Immature natural killer cell (primary cell): ENCODE results near the gene SLC25A29. TPM values are rescaled to one million over a fixed set of nuclear protein-coding genes. Genes with fewer than 3 reads are reported as not detected.
"Not testable (repeated sequence)": the region's sequence is repeated elsewhere in the genome, so short reads cannot be mapped to it uniquely, and the experiment has no call there.

Experiments
- DNase-seq, 3 donors: peaks; one replicate each; pipeline ENCODE4 v3.0.0; 2022; ENCODE audit warnings: mixed read lengths in 1 of 3
- H3K27ac Mint-ChIP-seq, 6 donors: one replicate each; pipeline ENCODE4 v1.8.0; 2020; ENCODE audit warnings: mixed read lengths in 6 of 6, mild to moderate bottlenecking in 5 of 6, inconsistent platforms in 4 of 6, moderate library complexity in 3 of 6
- H3K27me3 Mint-ChIP-seq, 3 donors: one replicate each; pipeline ENCODE4 v1.8.0; 2020 to 2021; ENCODE audit warnings: low read depth in 3 of 3, mild to moderate bottlenecking in 3 of 3, mixed read lengths in 3 of 3, moderate library complexity in 3 of 3, inconsistent platforms in 1 of 3
- H3K36me3 Mint-ChIP-seq, 3 donors: one replicate each; pipeline ENCODE4 v1.8.0; 2020; ENCODE audit warnings: mixed read lengths in 3 of 3, inconsistent platforms in 2 of 3, mild to moderate bottlenecking in 2 of 3
- H3K4me1 Mint-ChIP-seq, 2 donors: one replicate each; pipeline ENCODE4 v1.8.0; 2020; ENCODE audit warnings: inconsistent platforms in 2 of 2, mild to moderate bottlenecking in 2 of 2, mixed read lengths in 2 of 2, moderate library complexity in 1 of 2
- H3K4me3 Mint-ChIP-seq, 5 donors: one replicate each; pipeline ENCODE4 v1.8.0; 2020; ENCODE audit warnings: mild to moderate bottlenecking in 5 of 5, mixed read lengths in 5 of 5, inconsistent platforms in 3 of 5, moderate library complexity in 3 of 5
- H3K9me3 Mint-ChIP-seq, 6 donors: one replicate each; pipeline ENCODE4 v1.8.0; 2020; ENCODE audit warnings: mild to moderate bottlenecking in 6 of 6, mixed read lengths in 6 of 6, inconsistent platforms in 4 of 6, moderate library complexity in 3 of 6
- polyA plus RNA-seq, 3 donors: library from polyadenylated mRNA; unstranded; fragments of 300-500 nt; fragmentation: Illumina TruSeq; gene quantifications; one replicate each; pipeline ENCODE4 v1.2.3, GENCODE V29; 2021

Gene SLC25A29
- polyA plus RNA-seq, 3 donors from 2014 or later = 4.2 to 5.6 (median 4.6) TPM

DNA sequence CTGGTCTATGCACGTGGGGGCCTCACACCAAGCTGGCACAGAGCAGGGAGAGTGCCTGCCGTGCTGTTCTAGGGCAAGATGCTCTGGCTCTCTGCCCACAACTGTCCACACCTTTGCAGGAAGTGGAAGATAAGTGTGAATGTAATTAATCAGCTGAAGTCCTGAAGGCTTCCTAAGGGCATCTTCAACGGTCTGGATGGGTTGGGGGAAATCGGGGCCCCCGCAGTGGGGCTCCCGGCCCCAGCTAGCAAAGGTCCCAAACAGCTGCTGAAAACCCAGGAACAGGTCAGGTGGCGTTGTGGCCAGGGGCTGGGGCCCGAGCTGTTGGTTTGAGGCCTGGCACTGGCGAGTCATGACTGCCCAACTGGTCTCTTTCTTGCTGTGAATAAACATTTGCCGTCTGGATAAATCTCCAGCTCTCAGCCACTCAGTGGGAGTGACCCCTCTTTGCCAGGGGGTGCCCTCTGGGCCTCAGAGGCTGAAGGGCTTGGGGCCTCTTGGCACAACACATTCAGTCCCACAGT is 6.7 kb upstream of the SLC25A29 start:
- H3K36me3 Mint-ChIP-seq = no peaks in the 10 kb centered on the region
- H3K27ac Mint-ChIP-seq = peak overlapping the region in 4 of 6 donors; percentile 42 to 76 (median 54)
- peaks cover 0 to 3% (median 1%) of the 10 kb centered on the region in 3 donors for H3K27me3 Mint-ChIP-seq
- H3K4me1 Mint-ChIP-seq = peaks cover 9 to 23% of the 10 kb centered on the region in 2 donors
- no peaks in the 10 kb centered on the region for H3K9me3 Mint-ChIP-seq
- peak in 1 of 3 donors; percentile 14 for DNase-seq
- peak overlapping the region in 1 of 5 donors; percentile 35 for H3K4me3 Mint-ChIP-seq

DNA sequence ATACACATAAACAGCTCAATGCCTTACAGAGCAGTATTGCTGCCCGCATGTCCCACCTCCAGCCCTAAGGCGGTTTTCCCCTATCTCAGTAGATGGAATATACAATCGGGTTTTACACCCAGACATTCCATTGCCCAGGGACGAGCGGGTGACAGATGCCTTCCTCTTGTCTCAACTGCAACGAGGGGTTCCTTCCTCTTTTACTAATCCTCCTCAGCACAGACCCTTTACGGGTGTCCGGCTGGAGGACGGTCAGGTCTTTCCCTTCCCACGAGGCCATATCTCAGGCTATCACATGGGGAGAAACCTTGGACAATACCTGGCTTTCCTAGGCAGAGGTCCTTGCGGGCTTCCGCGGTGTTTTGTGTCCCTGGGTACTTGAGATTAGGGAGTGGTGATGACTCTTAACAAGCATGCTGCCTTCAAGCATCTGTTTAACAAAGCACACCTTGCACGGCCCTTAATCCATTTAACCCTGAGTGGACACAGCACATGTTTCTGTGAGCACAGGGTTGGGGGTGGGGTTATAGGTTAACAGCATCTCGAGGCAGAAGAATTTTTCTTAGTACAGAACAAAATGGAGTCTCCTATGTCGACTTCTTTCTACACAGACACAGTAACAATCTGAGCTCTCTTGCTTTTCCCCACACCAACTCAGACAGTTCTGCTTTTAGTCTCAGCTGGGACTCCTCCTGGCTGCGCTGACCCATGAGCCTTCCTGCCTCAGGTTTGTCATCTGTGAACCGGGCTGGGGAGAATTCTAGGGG is 6.0 kb upstream of the SLC25A29 start:
- peak overlapping the region in 4 of 6 donors; percentile 42 to 76 (median 54) for H3K27ac Mint-ChIP-seq
- H3K9me3 Mint-ChIP-seq, H3K27me3 Mint-ChIP-seq, DNase-seq, H3K36me3 Mint-ChIP-seq: not testable (repeated sequence)
- peaks cover 9 to 17% of the 10 kb centered on the region in 2 donors for H3K4me1 Mint-ChIP-seq
- peak overlapping the region in 1 of 5 donors; percentile 35 for H3K4me3 Mint-ChIP-seq

DNA sequence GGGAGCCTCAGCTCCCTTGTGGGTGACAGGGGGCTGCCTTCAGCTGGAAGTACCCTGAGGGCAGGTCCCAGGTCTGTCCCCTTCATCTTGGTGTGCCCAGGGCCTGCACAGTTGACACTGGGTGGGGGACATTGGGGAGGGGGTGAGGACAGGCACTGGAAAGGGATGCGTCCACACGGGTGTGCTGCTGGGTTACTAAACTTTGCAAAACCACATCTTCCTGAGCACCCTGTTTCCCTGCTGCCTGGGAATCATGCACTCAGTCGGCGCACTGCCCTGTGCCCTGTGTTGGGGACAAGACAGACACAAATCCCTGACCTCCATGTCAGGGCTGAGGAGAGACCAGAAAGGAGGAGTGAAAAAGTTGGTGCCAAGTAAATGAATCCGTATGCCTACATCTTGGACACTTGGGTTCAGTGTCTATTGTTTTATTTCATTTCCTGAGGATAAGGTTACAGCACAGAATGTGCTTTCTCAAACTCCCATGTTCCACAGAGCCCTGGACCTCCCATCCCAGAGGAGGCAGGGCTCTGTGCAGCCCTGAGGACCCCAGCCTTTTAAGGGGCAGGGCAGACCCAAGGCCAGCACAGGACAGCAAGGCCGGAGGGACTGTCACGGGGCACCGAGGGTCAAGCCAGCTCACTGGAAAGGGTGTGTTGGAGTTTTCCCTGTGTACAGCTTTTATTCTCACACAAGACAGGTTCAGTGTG is 2.9 kb upstream of the SLC25A29 start:
- H3K27ac Mint-ChIP-seq = no peak overlapping the region
- no peaks in the 10 kb centered on the region for H3K36me3 Mint-ChIP-seq
- peak overlapping the region in 1 of 5 donors; percentile 27 for H3K4me3 Mint-ChIP-seq
- no peak for DNase-seq
- peaks cover 19 to 27% of the 10 kb centered on the region in 2 donors for H3K4me1 Mint-ChIP-seq
- peaks cover 0 to 5% (median 5%) of the 10 kb centered on the region in 3 donors for H3K27me3 Mint-ChIP-seq
- H3K9me3 Mint-ChIP-seq = no peaks in the 10 kb centered on the region

DNA sequence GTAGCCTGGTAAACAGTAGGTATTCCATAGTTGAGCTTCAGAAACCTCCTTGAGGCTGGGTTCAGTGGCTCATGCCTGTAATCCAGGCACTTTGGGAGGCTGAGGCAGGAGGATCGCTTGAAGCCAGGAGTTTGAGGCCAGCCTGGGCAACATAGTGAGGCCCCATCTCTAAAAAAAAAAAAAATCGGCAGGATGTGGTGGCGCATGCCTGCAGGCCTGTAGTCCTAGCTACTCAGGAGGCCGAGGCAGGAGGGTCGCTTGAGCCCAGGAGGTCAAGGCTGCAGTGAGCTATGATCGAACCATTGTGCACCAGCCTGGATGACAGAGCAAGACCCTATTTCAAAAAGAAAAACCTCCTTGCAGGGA is 2.2 kb upstream of the SLC25A29 start:
- H3K27me3 Mint-ChIP-seq, H3K36me3 Mint-ChIP-seq, H3K9me3 Mint-ChIP-seq, DNase-seq: not testable (repeated sequence)
- H3K4me1 Mint-ChIP-seq = peaks cover 19 to 31% of the 10 kb centered on the region in 2 donors
- peak overlapping the region in 1 of 6 donors; percentile 29 for H3K27ac Mint-ChIP-seq
- H3K4me3 Mint-ChIP-seq = peak overlapping the region in 2 of 5 donors; percentile 51 to 76

DNA sequence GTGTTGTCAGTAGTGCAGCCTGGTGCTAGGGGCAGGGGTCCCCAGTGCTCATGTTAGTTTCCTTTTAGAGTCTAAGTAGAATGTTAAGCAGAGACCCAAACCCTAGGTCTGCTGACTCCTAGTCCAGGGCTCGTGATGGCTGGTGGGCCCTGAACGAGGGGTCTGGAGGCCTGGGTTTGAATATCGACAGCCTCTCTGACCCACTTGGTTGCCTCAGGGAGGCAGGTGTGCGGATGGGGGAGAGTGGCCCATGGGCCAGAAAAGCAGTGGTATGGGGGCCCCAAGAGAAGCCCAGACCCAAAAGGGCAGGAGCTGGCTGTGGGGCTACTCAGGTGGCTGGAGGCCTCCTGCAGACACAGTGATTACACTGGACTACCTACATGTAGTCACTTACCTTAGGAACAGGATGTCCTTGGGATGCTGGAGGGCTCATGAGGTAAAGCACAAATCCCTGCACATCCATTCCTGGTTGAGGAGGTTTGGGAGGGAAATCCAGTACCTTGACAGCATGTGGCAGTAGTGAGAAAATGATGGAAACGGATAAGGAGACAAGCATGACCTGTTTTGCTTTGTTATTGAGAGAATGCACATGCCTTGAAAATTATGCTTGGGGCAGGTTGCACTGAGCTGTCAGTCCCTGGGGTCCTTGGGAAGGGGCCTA is 1.7 kb upstream of the SLC25A29 start:
- Mint-ChIP-seq H3K36me3 (no peaks in the 10 kb centered on the region), H3K27me3 (peaks cover 0 to 5% (median 5%) of the 10 kb centered on the region in 3 donors), H3K9me3 (no peaks in the 10 kb centered on the region), H3K4me1 (peaks cover 17 to 33% of the 10 kb centered on the region in 2 donors), H3K4me3 (peak overlapping the region in 4 of 5 donors; percentile 73 to 83 (median 76)), H3K27ac (peak overlapping the region in 1 of 6 donors; percentile 66)
- DNase-seq = no peak

DNA sequence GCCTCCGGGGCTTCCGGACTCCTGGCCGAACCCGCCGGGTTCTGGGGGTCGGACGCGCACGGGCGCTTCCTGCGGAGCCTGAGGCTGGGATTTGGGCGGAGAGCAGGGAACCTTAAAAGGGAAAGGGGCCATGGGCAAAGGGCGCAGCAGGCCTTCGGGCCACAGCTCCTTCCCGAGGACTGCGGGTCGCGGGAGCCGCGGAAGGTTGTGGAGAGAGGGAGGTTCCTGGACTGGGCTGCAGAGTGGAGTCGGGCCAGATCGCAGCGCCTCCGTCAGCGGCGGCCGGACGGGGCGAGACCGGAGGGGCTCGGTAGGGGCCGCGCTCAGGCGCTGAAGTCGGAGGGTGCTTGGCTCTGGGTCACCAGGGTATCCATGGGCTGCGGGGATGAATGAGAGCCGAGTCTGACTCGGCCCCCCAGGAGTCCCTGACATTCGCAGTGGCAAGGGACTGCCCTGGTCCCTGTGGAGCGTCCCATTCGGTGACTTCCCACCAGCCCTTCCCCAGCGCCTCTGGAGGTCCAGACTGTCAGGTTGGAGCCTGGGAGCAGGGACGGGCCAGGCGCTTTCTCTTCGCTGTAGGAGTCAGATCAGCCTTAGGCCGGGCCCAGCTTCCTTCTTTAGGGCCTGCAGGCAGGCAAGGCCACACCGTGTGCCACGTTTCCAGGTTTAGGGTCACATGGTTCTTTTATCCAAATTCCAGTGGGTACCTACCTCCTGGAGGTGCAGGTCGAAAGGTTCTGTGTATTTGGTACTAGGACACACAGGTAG is 938 bp upstream of the SLC25A29 start:
- Mint-ChIP-seq H3K27me3 (peaks cover 2 to 5% (median 5%) of the 10 kb centered on the region in 3 donors), H3K27ac (peak overlapping the region in 2 of 6 donors; percentile 40 to 49), H3K9me3 (no peaks in the 10 kb centered on the region), H3K36me3 (no peaks in the 10 kb centered on the region), H3K4me3 (peak overlapping the region; percentile 73 to 83 (median 77)), H3K4me1 (peaks cover 10 to 26% of the 10 kb centered on the region in 2 donors)
- no peak for DNase-seq

DNA sequence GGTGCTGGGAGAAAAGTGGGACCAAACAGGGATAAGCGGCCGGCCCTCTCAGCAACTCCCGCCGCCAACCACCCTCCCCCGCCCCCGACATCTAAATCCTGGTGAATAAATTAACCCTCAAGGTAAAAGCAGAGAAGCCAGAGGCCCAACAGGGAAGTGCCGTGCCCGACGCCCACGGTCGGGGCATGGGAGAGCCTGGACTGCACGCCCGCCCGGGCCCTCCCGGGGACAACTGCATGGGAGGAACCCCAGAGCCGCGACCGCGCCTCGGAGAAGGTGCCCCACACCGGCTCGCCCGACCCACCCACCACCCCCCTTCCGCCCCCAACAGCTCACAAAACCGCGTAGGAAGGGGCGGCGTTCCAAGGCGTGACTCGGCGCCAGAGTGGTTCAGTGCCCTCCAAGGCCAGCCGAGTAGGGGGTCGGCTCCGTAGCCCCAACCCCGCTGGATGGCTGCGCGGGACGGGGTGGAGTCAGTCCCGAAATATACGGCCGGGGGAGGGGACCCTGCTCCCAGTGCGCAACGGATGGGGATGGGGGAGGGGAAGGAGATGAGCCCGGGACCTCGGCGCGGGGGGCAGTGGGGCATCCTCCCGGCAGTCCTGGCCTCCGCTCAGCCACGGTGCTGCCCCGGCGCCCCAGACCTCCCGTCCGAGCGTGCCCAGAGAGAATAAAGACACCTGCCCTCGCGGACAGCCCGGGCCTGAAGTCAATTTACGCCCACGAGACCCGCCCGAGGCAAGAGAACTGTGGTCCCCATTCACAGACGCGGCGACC is 732 bp downstream of the SLC25A29 start:
- DNase-seq = peak in 2 of 3 donors; percentile 21 to 33
- Mint-ChIP-seq H3K27ac (peak overlapping the region in 3 of 6 donors; percentile 44 to 70 (median 45)), H3K4me3 (peak overlapping the region; percentile 83 to 93 (median 87)), H3K4me1 (peaks cover 9 to 23% of the 10 kb centered on the region in 2 donors), H3K27me3 (peaks cover 2 to 5% (median 4%) of the 10 kb centered on the region in 3 donors), H3K36me3 (no peaks in the 10 kb centered on the region), H3K9me3 (no peaks in the 10 kb centered on the region)

DNA sequence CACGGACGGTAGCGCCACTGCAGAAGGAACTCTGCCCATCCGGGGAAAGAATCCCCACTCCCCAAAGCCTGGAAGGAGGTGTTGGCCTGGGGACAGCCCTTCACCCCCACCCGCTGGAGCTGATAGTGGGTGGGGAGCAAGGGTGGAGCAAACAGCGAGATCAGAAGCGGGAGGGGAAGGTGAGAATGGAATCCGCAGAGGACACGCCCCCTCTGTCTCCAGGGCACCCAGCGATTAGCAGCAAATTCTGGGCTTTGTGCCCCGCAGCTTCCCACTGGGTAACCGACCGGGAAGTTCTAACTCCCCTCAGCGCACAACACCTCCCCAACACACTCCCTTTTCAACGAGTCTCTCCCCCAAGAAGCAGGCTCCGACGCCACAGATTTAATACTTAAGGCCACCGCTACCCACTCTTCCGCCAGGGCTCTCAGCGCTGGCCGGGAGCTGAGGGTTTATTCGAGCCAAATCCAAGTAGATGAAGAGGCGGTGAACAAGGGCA is 1.4 kb downstream of the SLC25A29 start:
- peak overlapping the region in 3 of 6 donors; percentile 44 to 70 (median 45) for H3K27ac Mint-ChIP-seq
- peaks cover 2 to 6% (median 4%) of the 10 kb centered on the region in 3 donors for H3K27me3 Mint-ChIP-seq
- peak overlapping the region; percentile 83 to 93 (median 87) for H3K4me3 Mint-ChIP-seq
- DNase-seq = no peak
- peaks cover 9 to 23% of the 10 kb centered on the region in 2 donors for H3K4me1 Mint-ChIP-seq
- H3K36me3 Mint-ChIP-seq = no peaks in the 10 kb centered on the region
- H3K9me3 Mint-ChIP-seq = no peaks in the 10 kb centered on the region

DNA sequence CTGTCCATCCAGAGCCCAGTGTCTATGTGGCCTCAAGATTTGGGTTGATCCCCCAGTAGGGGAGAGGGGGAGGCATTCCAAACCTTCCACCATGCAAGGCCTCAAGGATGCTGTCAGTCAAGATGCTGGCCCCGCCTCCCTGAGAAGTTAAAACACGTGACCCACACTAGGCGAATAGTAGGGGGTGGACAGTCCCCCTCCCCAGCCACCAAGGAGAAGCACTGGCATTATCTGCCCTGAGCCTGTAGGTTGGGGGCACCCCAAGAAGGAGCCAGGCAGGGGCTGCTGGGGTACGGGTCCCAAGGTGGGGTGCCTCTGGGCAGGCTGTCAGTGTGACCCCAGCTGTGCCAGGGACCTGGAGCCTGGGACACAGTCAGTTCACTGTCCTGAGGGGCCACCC is 2.3 kb downstream of the SLC25A29 start:
- no peak overlapping the region for H3K4me3 Mint-ChIP-seq
- peak overlapping the region in 1 of 6 donors; percentile 45 for H3K27ac Mint-ChIP-seq
- no peak for DNase-seq
- H3K36me3 Mint-ChIP-seq = peaks cover 0 to 3% (median 0%) of the 10 kb centered on the region in 3 donors
- H3K9me3 Mint-ChIP-seq = no peaks in the 10 kb centered on the region
- H3K4me1 Mint-ChIP-seq = peaks cover 9 to 25% of the 10 kb centered on the region in 2 donors
- peaks cover 2 to 7% (median 4%) of the 10 kb centered on the region in 3 donors for H3K27me3 Mint-ChIP-seq

DNA sequence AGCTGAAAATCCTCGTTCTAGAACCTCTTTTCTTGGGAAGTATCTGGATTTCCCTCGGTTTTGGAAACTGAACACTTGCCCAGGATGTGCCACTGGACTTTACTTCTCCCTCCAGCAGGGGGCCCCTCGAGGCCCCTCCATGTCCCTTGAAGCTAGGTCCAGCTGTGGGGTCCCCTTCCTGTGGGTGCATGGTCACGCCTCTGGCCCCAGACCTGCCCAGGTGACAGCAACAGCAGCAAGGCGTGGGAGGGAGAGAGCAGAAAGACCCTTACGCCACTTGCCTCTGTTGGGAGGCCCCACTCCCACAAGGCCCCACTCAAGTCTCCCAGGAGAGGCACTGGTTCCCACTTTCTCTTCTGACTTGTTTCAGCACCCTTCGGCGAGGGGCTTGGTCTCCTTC is 3.1 kb downstream of the SLC25A29 start:
- Mint-ChIP-seq H3K27ac (no peak overlapping the region), H3K4me3 (no peak overlapping the region), H3K27me3 (peaks cover 2 to 6% (median 4%) of the 10 kb centered on the region in 3 donors), H3K4me1 (peaks cover 9 to 25% of the 10 kb centered on the region in 2 donors), H3K36me3 (peaks cover 0 to 3% (median 3%) of the 10 kb centered on the region in 3 donors), H3K9me3 (no peaks in the 10 kb centered on the region)
- DNase-seq = no peak

DNA sequence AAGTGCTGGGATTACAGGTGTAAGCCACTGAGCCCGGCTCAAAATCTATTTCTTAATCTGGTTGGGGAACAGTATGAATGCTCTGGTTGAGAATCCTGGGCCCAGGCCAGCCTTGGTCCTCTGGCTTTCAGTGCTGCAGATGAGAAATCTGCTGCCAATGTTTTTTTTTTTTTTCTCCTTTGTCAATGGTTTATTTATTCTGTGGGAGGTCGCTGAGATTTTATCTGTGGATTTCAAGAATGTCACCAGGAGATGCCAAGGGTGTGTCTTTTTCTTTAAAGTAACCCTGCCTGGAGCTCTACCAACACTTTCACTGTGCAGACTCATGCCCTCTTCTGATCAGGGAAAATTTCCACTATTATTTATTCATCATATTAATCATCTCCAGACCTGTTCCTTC is 3.6 kb downstream of the SLC25A29 start:
- peaks cover 0 to 3% (median 3%) of the 10 kb centered on the region in 3 donors for H3K36me3 Mint-ChIP-seq
- no peaks in the 10 kb centered on the region for H3K9me3 Mint-ChIP-seq
- H3K4me3 Mint-ChIP-seq = no peak overlapping the region
- H3K27me3 Mint-ChIP-seq = peaks cover 2 to 6% (median 4%) of the 10 kb centered on the region in 3 donors
- H3K4me1 Mint-ChIP-seq = peaks cover 9 to 26% of the 10 kb centered on the region in 2 donors
- no peak overlapping the region for H3K27ac Mint-ChIP-seq
- no peak for DNase-seq

DNA sequence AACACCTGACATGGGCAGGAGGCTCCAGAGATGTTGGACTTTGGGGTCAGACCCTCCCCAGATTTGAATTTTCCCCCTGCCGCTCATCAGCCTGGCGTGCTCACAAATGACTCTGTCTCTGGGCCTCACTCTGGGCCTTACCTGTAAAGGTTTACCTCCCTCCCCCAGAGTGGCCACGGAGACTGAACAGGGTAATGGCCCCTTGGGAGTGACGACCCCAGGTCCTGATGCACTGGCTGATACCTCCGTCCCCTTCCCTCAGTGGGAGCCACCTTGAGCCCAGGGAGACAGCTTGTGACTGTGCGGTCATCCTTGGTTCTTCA is 7.0 kb downstream of the SLC25A29 start:
- peaks cover 0 to 17% of the 10 kb centered on the region in 2 donors for H3K4me1 Mint-ChIP-seq
- no peaks in the 10 kb centered on the region for H3K9me3 Mint-ChIP-seq
- peaks cover 0 to 4% (median 2%) of the 10 kb centered on the region in 3 donors for H3K27me3 Mint-ChIP-seq

More for the DNA sequence above, 7.0 kb downstream of the SLC25A29 start:
- H3K36me3 Mint-ChIP-seq = peaks cover 0 to 3% (median 3%) of the 10 kb centered on the region in 3 donors
- no peak overlapping the region for H3K4me3 Mint-ChIP-seq
- no peak overlapping the region for H3K27ac Mint-ChIP-seq
- no peak for DNase-seq
